Natural killer cell (primary cell): ENCODE measurements around the gene COX4I1. TPM values are rescaled to one million over a fixed set of nuclear protein-coding genes. Genes with fewer than 3 reads are reported as not detected.

ENCODE experiments used
- ATAC-seq, 3 donors: fragments of 150-1000 bp in 2 of 3; fragments of 200-7000 bp in 1 of 3; cut with Tn5 transposase; 1 replicate in 1 of 3; 2 replicates in 2 of 3; pipeline ENCODE4 v1.10.0; 2021; ENCODE audit warnings: mild to moderate bottlenecking in 2 of 3, moderate library complexity in 2 of 3
- DNase-seq, 2 donors: peaks; one replicate each; pipeline versions ENCODE4 v3.0.0 to v3.0.0-alpha.2; 2013 to 2021; ENCODE audit warnings: mixed read lengths in 1 of 2
- H3K27ac ChIP-seq: one replicate; pipeline ENCODE4 v1.5.1; 2013; ENCODE audit warnings: mild to moderate bottlenecking, low read length
- H3K27me3 ChIP-seq: one replicate; pipeline ENCODE4 v1.6.1; 2013; ENCODE audit warnings: low read length; ENCODE audit not compliant: control insufficient read depth, insufficient read depth
- H3K36me3 ChIP-seq: one replicate; pipeline ENCODE4 v1.6.1; 2013; ENCODE audit warnings: low read length; ENCODE audit not compliant: control insufficient read depth, insufficient read depth
- H3K4me1 ChIP-seq: one replicate; pipeline ENCODE4 v1.6.1; 2013; ENCODE audit warnings: low read length; ENCODE audit not compliant: control insufficient read depth, insufficient read depth
- H3K4me3 ChIP-seq: one replicate; pipeline ENCODE4 v1.5.1; 2013; ENCODE audit warnings: low read length
- H3K9me3 ChIP-seq: one replicate; pipeline ENCODE4 v1.6.1; 2013; ENCODE audit warnings: low read length; ENCODE audit not compliant: control insufficient read depth, insufficient read depth
- H3K27ac Mint-ChIP-seq, 2 donors: one replicate each; pipeline ENCODE4 v1.8.0; 2022; ENCODE audit warnings: mild to moderate bottlenecking in 2 of 2, mixed read lengths in 2 of 2, moderate library complexity in 1 of 2
- H3K27me3 Mint-ChIP-seq, 2 donors: one replicate each; pipeline ENCODE4 v1.8.0; 2022; ENCODE audit warnings: low read depth in 2 of 2, mixed read lengths in 2 of 2
- H3K36me3 Mint-ChIP-seq: one replicate; pipeline ENCODE4 v1.8.0; 2022; ENCODE audit warnings: mixed read lengths
- H3K4me1 Mint-ChIP-seq, 2 donors: one replicate each; pipeline ENCODE4 v1.8.0; 2022; ENCODE audit warnings: mixed read lengths in 2 of 2
- H3K4me3 Mint-ChIP-seq: one replicate; pipeline ENCODE4 v1.8.0; 2022; ENCODE audit warnings: mild to moderate bottlenecking, moderate library complexity, mixed read lengths
- H3K9me3 Mint-ChIP-seq, 2 donors: one replicate each; pipeline ENCODE4 v1.8.0; 2022; ENCODE audit warnings: mixed read lengths in 2 of 2
- CTCF ChIP-seq: fragments of 200-600 bp; IDR thresholded peaks from one replicate; pipeline ENCODE4 v1.8.0; 2022; ENCODE audit warnings: antibody characterized with exemption
- WGBS: methylation state at CpG from one replicate; pipeline ENCODE4 v1.1.7; 2013; ENCODE audit warnings: missing lambda C conversion rate; ENCODE audit not compliant: insufficient coverage; 5-methylcytosine and 5-hydroxymethylcytosine counted together
- intact Hi-C: fragments of 100-400 bp; cut with micrococcal nuclease; formaldehyde crosslinking; loops from one replicate; pipeline ENCODE4 v1.14.2; 2022
- total RNA-seq, 4 donors: library from RNA; stranded (reverse); fragments of 120-200 nt in 1 of 4; gene quantifications; one replicate each; pipeline versions ENCODE4 v1.2.3 to v1.2.4, GENCODE V29; 2013 to 2022

Gene COX4I1
- total RNA-seq, 3 donors from 2014 or later (not counting 1 experiment from before 2014, with no cell fraction given) = 338 to 422 (median 410) TPM

DNA sequence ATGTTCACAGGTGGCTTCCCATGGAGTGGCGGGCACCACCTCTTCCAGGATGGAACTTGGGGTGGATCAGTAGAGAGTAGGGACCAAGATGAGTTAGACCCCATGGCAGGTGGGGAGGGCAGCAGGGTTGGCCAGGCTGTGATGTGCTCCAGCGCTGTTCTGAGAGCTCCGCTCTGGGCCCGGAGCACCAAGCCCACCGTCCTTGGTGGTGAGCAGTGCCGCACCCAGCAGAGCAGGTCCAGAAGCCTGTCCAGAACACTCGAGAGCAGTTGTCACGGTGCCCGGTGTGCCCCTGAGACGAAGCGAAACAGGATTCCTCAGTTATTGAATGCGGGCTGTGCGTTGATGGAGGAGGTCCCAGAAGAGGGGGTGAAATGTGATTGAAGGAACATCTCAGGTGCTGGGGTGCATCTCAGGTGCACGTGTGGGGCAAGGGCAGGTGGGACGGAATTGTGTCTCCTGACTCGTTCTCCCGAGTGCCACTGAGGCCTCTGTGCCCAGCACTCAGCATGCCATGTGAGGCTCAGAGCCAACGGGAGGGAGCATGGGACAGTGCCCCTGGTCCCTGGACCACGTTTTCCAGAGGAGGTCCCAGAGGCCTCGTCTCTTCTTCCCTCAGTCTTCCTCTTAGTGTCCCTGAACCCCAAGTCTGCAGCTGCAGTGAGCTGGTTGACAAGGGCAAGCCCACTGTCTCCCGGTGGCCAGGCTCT is 39.5 kb downstream of the COX4I1 start:
- H3K36me3 ChIP-seq = no peaks in the 10 kb centered on the region
- no peak for DNase-seq
- Mint-ChIP-seq H3K27ac (no peak overlapping the region), H3K36me3 (no peaks in the 10 kb centered on the region), H3K4me3 (no peak overlapping the region), H3K27me3 (peaks cover 17 to 21% of the 10 kb centered on the region in 2 donors), H3K4me1 (peaks cover 0 to under 1% of the 10 kb centered on the region in 2 donors), H3K9me3 (no peaks in the 10 kb centered on the region)
- intact Hi-C loops = no loop called here
- no peak overlapping the region for H3K4me3 ChIP-seq
- WGBS = 93% methylated on average over 21 of the region's 21 CpGs
- peaks cover 15% of the 10 kb centered on the region for H3K4me1 ChIP-seq
- ATAC-seq = no peak
- H3K9me3 ChIP-seq = no peaks in the 10 kb centered on the region
- TF ChIP-seq CTCF = no peak
- no peaks in the 10 kb centered on the region for H3K27me3 ChIP-seq
- peak overlapping the region; percentile 44 for H3K27ac ChIP-seq

GRCh38 chr16:85839681-85840240 is 40.3 kb downstream of the COX4I1 start:
- peaks cover 21 to 22% of the 10 kb centered on the region in 2 donors for H3K27me3 Mint-ChIP-seq
- H3K4me3 Mint-ChIP-seq = no peak overlapping the region
- no peaks in the 10 kb centered on the region for H3K36me3 Mint-ChIP-seq
- H3K4me1 Mint-ChIP-seq = peaks cover 5 to 6% of the 10 kb centered on the region in 2 donors
- Histone ChIP-seq H3K9me3 (no peaks in the 10 kb centered on the region), H3K36me3 (no peaks in the 10 kb centered on the region), H3K27me3 (no peaks in the 10 kb centered on the region), H3K4me1 (peaks cover 21% of the 10 kb centered on the region), H3K4me3 (no peak overlapping the region), H3K27ac (no peak overlapping the region)
- 61% methylated on average over 24 of the region's 24 CpGs for WGBS
- DNase-seq (no peak), ATAC-seq (no peak)
- no peaks in the 10 kb centered on the region for H3K9me3 Mint-ChIP-seq
- TF ChIP-seq CTCF = no peak
- no peak overlapping the region for H3K27ac Mint-ChIP-seq
- intact Hi-C loops = no loop called here

- Mint-ChIP-seq H3K4me1 (peaks cover 11 to 12% of the 10 kb centered on the region in 2 donors), H3K9me3 (no peaks in the 10 kb centered on the region), H3K36me3 (no peaks in the 10 kb centered on the region), H3K27ac (no peak overlapping the region), H3K27me3 (peaks cover 21 to 25% of the 10 kb centered on the region in 2 donors), H3K4me3 (no peak overlapping the region)
- Histone ChIP-seq H3K4me3 (no peak overlapping the region), H3K36me3 (no peaks in the 10 kb centered on the region), H3K27ac (no peak overlapping the region), H3K4me1 (peaks cover 27% of the 10 kb centered on the region), H3K27me3 (no peaks in the 10 kb centered on the region), H3K9me3 (no peaks in the 10 kb centered on the region)
- intact Hi-C loops = no loop called here
- WGBS = 93% methylated on average over 9 of the region's 9 CpGs
- DNase-seq (no peak), ATAC-seq (no peak)
- no peak for TF ChIP-seq CTCF
Measured at GRCh38 chr16:85840395-85840794, 40.9 kb downstream of the COX4I1 start.
